Measurements from ENCODE around the gene BOD1L2. TPM values are rescaled to one million over a fixed set of nuclear protein-coding genes. Genes with fewer than 3 reads are reported as not detected.

BOD1L2 gene
- total and polyA plus RNA-seq, 2 of the 13 experiments (the other 11 are each of a cell fraction or from before 2014, with no cell fraction given), result not detected

- no peak for TF ChIP-seq PRDM4 (CRISPR knock-in tag; IDR thresholded peaks at IDR 0.05; ENCODE audit: borderline replicate concordance)
- TF ChIP-seq NCOR1 (IDR thresholded peaks at IDR 0.05; ENCODE audit: borderline replicate concordance, low read length), result no peak
- TF ChIP-seq GPN1 (CRISPR knock-in tag; IDR thresholded peaks at IDR 0.05; ENCODE audit: borderline replicate concordance), result no peak
- TF ChIP-seq RFX1 (IDR thresholded peaks at IDR 0.05), result no peak
- 0 out of 4 replicates have a peak, but pooled peaks of 1 of the 2 experiments have one; percentile 23 for TF ChIP-seq ATF4 (CRISPR knock-in tag; IDR thresholded peaks at IDR 0.05)
- TF ChIP-seq SNAPC4 (CRISPR knock-in tag; IDR thresholded peaks at IDR 0.05), result no peak
- no peak for TF ChIP-seq ZSCAN22 (CRISPR knock-in tag; IDR thresholded peaks at IDR 0.05)
- TF ChIP-seq HOMEZ (CRISPR knock-in tag; IDR thresholded peaks at IDR 0.05; ENCODE audit: low read depth), result 0 out of 2 replicates have a peak, but pooled peaks have one; percentile 30
- peak; percentile 77; the same call in 1 of the 2 replicates for TF ChIP-seq KLF11 (CRISPR knock-in tag; IDR thresholded peaks at IDR 0.05)
- TF ChIP-seq ZNF501 (CRISPR knock-in tag; IDR thresholded peaks at IDR 0.05), result no peak
- TF ChIP-seq ZNF280D (CRISPR knock-in tag; IDR thresholded peaks at IDR 0.05), result no peak
- no peak for TF ChIP-seq AHR (CRISPR knock-in tag; IDR thresholded peaks at IDR 0.05)
- no peak for TF ChIP-seq KLF13 (CRISPR knock-in tag; IDR thresholded peaks at IDR 0.05)
- no peak for TF ChIP-seq CREBL2 (CRISPR knock-in tag; IDR thresholded peaks at IDR 0.05; ENCODE audit: borderline replicate concordance)
- TF ChIP-seq EED (CRISPR knock-in tag; IDR thresholded peaks at IDR 0.05), result no peak
Measured at GRCh38 chr18:57107140-57107832, 39.6 kb upstream of the BOD1L2 start (continued).
